Activated naive CD4-positive, alpha-beta T cell treated with anti-CD3 and anti-CD28 coated beads for 36 hours (primary cell): ENCODE measurements around the gene EPHA3. TPM values are rescaled to one million over a fixed set of nuclear protein-coding genes. Genes with fewer than 3 reads are reported as not detected.

Source experiments
- CTCF ChIA-PET: fragments of 350-600 bp; sonication (Branson Sonifier 250); formaldehyde crosslinking; loops from one replicate; lab custom pipeline; 2021; ENCODE audit warnings: antibody characterized with exemption; lab: Charles Lee
- DNase-seq: peaks from one replicate; pipeline ENCODE4 v3.0.0-alpha.2; 2020
- H3K27ac Mint-ChIP-seq: one replicate; pipeline ENCODE4 v1.8.0; 2021; ENCODE audit warnings: mild to moderate bottlenecking, mixed read lengths
- H3K27me3 Mint-ChIP-seq: one replicate; pipeline ENCODE4 v1.8.0; 2021; ENCODE audit warnings: low read depth, mixed read lengths
- H3K36me3 Mint-ChIP-seq: one replicate; pipeline ENCODE4 v1.8.0; 2021; ENCODE audit warnings: low read depth, mixed read lengths
- H3K4me1 Mint-ChIP-seq: one replicate; pipeline ENCODE4 v1.8.0; 2021; ENCODE audit warnings: low read depth, mixed read lengths
- H3K4me3 Mint-ChIP-seq: one replicate; pipeline ENCODE4 v1.8.0; 2021; ENCODE audit warnings: mild to moderate bottlenecking, moderate library complexity, mixed read lengths
- H3K9me3 Mint-ChIP-seq: one replicate; pipeline ENCODE4 v1.8.0; 2021; ENCODE audit warnings: mixed read lengths
- intact Hi-C: fragments of 100-400 bp; cut with micrococcal nuclease; formaldehyde crosslinking; loops from one replicate; pipeline ENCODE4 v1.15.1; 2023
- total RNA-seq, 2 experiments: library from RNA; stranded (reverse); gene quantifications; one replicate each; pipeline ENCODE4 v1.2.3, GENCODE V29; 2021

Gene EPHA3
- total RNA-seq, 2 experiments from 2014 or later, result not detected

- Mint-ChIP-seq H3K4me3 (no peak overlapping the region), H3K4me1 (no peaks in the 10 kb centered on the region), H3K27me3 (no peaks in the 10 kb centered on the region), H3K9me3 (peaks cover 4% of the 10 kb centered on the region), H3K36me3 (no peaks in the 10 kb centered on the region), H3K27ac (no peak overlapping the region)
- CTCF ChIA-PET, result no interaction called here
- intact Hi-C loops, result no loop called here
- DNase-seq, result no peak
Observed at GRCh38 chr3:89452066-89452465, 344.6 kb downstream of the EPHA3 start.

- Mint-ChIP-seq H3K36me3 (no peaks in the 10 kb centered on the region), H3K4me1 (no peaks in the 10 kb centered on the region), H3K9me3 (peaks cover 9% of the 10 kb centered on the region), H3K4me3 (no peak overlapping the region), H3K27ac (no peak overlapping the region), H3K27me3 (no peaks in the 10 kb centered on the region)
- intact Hi-C loops, result no loop called here
- CTCF ChIA-PET, result no interaction called here
- no peak for DNase-seq
Observed at GRCh38 chr3:89455240-89455639, 347.8 kb downstream of the EPHA3 start.

- no peak overlapping the region for H3K4me3 Mint-ChIP-seq
- no peaks in the 10 kb centered on the region for H3K36me3 Mint-ChIP-seq
- CTCF ChIA-PET, result no interaction called here
- H3K27me3 Mint-ChIP-seq, result no peaks in the 10 kb centered on the region
- peaks cover 3% of the 10 kb centered on the region for H3K9me3 Mint-ChIP-seq
- no peak for DNase-seq
- no peaks in the 10 kb centered on the region for H3K4me1 Mint-ChIP-seq
- no peak overlapping the region for H3K27ac Mint-ChIP-seq
- intact Hi-C loops, result no loop called here
Observed at GRCh38 chr3:89467898-89468363, 360.5 kb downstream of the EPHA3 start.

DNA sequence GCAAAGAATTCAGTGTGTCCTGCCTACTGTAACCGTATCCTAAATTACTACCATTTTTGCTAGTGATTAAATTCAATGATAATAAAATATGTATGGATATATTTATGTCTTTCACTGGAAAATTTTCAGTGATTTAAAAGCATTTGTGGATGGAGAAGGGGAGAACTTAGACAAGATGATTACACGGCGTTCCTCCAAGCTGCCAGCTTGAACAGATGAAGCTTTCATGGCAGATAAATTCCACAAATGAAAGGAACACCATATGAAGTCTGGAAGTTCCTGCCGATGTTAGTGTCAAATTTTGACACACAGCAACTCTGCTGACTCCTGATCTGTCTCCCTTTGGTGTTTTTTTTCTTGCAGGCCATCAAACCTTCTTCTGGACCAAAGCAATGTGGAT, 364.7 kb downstream of the EPHA3 start:
- Mint-ChIP-seq H3K4me3 (no peak overlapping the region), H3K4me1 (no peaks in the 10 kb centered on the region), H3K36me3 (no peaks in the 10 kb centered on the region), H3K27ac (no peak overlapping the region), H3K27me3 (no peaks in the 10 kb centered on the region), H3K9me3 (peaks cover 11% of the 10 kb centered on the region)
- intact Hi-C loops, result no loop called here
- no peak for DNase-seq
- CTCF ChIA-PET, result no interaction called here

DNA sequence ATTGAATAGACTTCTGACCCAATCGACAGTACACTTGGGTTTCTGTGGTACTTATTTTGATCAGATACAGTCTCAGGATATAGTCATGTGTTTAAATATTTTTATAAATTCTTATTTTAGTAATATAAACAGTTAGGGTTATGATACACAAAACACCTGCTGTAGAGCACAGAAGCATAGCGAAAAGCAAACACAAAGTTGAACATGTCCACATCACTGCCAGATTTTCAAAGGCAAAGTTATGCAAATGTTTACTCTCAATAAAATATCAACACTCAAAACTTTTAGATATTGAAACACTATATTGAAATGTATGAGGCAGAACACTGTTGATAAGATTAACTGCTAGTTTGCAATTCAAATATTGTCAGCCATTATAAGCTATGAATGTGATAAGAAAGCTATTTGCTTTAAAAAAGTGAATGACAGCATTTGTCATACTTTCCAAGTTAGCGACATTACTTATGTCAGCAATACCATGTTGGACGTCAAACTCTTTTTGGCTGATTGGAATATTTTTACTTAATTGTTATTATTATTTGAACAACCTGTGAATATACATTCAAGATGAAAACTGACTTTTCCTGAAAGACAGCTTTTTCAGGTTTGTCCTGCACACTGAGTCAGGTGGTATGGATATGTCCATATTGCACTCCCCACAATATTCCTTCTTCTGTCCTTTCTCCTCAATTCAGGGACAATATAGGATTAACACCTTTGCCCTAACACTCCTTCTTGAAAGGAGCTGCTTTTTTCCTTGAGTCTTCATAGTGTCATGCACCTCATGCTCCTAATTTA, 367.1 kb downstream of the EPHA3 start:
- CTCF ChIA-PET, result no interaction called here
- H3K27ac Mint-ChIP-seq, result no peak overlapping the region
- no peaks in the 10 kb centered on the region for H3K36me3 Mint-ChIP-seq
- DNase-seq, result no peak
- H3K27me3 Mint-ChIP-seq, result no peaks in the 10 kb centered on the region
- H3K9me3 Mint-ChIP-seq, result peaks cover 13% of the 10 kb centered on the region
- H3K4me3 Mint-ChIP-seq, result no peak overlapping the region
- no peaks in the 10 kb centered on the region for H3K4me1 Mint-ChIP-seq
- intact Hi-C loops, result no loop called here

DNA sequence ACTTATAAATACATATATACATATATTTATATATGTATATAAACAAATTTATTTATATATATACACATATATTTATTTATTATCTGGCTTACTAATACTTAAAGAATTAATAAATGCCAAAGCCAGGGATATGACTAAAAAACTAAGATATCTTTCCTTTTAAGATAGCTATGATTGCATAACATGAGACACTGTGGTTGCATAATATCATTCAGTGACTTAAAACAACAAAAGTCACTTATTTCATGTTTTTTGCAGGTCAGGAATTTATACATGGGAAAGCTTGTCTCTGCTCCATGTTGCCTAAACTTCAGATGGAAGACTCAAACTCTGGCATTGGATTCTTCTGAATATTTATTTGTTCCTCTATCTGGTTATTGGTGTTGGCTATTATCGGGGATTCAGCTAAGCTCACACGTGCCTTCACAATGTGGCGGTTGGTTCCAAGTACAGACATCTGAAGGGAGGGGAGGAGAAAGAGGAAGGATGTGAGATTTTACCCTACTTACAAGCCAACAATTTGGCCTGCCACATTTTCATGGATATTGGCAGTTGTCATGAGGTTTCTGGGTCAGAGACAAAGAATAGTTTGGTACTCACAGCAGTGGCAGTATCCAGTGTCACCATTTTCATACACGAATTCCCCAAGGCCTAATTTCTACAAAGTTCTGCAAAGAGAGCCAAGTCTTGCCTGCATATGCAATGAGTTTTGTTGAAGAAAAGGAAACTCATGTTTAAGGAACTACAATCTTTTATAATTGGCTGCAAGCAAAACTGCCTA, 381.6 kb downstream of the EPHA3 start:
- Mint-ChIP-seq H3K9me3 (peaks cover 5% of the 10 kb centered on the region), H3K4me3 (no peak overlapping the region), H3K27me3 (no peaks in the 10 kb centered on the region), H3K4me1 (no peaks in the 10 kb centered on the region), H3K27ac (no peak overlapping the region), H3K36me3 (no peaks in the 10 kb centered on the region)
- CTCF ChIA-PET, result interaction anchor here (0.7 kb wide), 1 partner anchor 110 kb away, joined by 3 read pairs; no protein-coding TSS in a partner anchor
- no peak for DNase-seq
- intact Hi-C loops, result no loop called here

GRCh38 chr3:89490129-89490528, 382.7 kb downstream of the EPHA3 start:
- H3K4me3 Mint-ChIP-seq, result no peak overlapping the region
- intact Hi-C loops, result no loop called here
- H3K27ac Mint-ChIP-seq, result no peak overlapping the region
- no peaks in the 10 kb centered on the region for H3K36me3 Mint-ChIP-seq
- H3K4me1 Mint-ChIP-seq, result no peaks in the 10 kb centered on the region
- H3K9me3 Mint-ChIP-seq, result peaks cover 2% of the 10 kb centered on the region
- H3K27me3 Mint-ChIP-seq, result no peaks in the 10 kb centered on the region
- DNase-seq, result no peak
- CTCF ChIA-PET, result no interaction called here

GRCh38 chr3:89494734-89495133, 387.3 kb downstream of the EPHA3 start:
- Mint-ChIP-seq H3K9me3 (peaks cover 2% of the 10 kb centered on the region), H3K4me3 (no peak overlapping the region), H3K4me1 (no peaks in the 10 kb centered on the region), H3K27ac (no peak overlapping the region), H3K27me3 (no peaks in the 10 kb centered on the region), H3K36me3 (no peaks in the 10 kb centered on the region)
- DNase-seq, result no peak
- intact Hi-C loops, result no loop called here
- CTCF ChIA-PET, result no interaction called here

DNA sequence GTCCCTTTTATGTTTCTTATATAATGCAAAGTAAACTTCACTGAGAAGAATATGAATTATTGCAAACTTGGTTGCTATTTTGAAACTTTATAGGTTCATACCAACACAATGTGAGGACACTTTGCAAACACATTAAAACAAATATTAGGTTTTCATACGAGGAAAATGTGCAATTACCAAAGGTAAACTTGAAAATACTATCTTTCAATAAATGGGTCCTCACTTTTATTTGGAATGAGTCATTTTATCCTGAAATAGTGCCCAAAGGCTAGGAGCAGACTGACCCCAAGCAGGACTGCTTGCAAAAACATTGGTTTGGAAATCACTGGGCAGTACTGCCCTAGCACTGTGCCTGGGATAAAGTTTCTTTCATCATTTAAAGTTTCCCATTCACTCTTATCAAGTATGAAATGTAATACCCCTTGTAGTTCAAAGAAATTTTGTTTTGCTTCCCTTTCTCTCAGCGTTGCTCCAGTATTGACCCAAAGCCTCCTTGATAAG, 396.5 kb downstream of the EPHA3 start:
- no peaks in the 10 kb centered on the region for H3K4me1 Mint-ChIP-seq
- CTCF ChIA-PET, result no interaction called here
- H3K36me3 Mint-ChIP-seq, result no peaks in the 10 kb centered on the region
- H3K27me3 Mint-ChIP-seq, result no peaks in the 10 kb centered on the region
- H3K27ac Mint-ChIP-seq, result no peak overlapping the region
- intact Hi-C loops, result no loop called here
- no peak for DNase-seq
- H3K9me3 Mint-ChIP-seq, result peaks cover 11% of the 10 kb centered on the region
- no peak overlapping the region for H3K4me3 Mint-ChIP-seq

- H3K4me3 Mint-ChIP-seq, result no peak overlapping the region
- H3K27me3 Mint-ChIP-seq, result no peaks in the 10 kb centered on the region
- intact Hi-C loops, result no loop called here
- CTCF ChIA-PET, result no interaction called here
- no peak for DNase-seq
- H3K27ac Mint-ChIP-seq, result no peak overlapping the region
- no peaks in the 10 kb centered on the region for H3K4me1 Mint-ChIP-seq
- H3K36me3 Mint-ChIP-seq, result no peaks in the 10 kb centered on the region
- H3K9me3 Mint-ChIP-seq, result peaks cover 11% of the 10 kb centered on the region
Observed at GRCh38 chr3:89504432-89504831, 397.0 kb downstream of the EPHA3 start.

DNA sequence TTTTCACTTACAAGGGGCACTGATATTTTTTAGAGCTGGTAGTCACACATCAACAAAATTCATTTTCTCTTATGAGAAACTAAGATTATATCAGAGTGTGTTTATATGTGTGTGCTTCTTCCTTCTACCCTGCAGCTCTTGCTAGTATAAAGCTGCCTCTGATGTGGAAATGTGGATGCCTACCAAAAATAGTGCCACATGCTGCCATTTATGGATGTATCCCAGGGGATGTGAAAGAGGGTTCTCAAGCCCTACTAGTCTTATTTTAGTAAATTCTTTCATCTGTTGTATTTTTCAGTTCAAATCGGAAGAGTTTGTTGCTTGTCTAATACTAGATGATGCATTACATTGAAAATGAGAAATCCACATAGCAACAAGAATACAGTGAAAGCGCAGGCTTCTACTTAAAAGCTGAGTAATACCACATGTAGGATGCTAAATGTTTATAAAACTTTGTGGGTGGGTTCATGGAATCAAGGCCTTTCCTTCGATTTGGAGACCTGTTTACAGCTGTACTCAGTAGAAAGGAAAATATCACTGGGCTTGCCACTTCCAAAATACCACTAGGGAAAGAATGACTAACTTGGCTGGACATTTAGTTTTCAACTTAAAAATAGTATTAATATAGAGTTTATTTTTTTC, 399.2 kb downstream of the EPHA3 start:
- H3K4me1 Mint-ChIP-seq, result no peaks in the 10 kb centered on the region
- H3K4me3 Mint-ChIP-seq, result no peak overlapping the region
- CTCF ChIA-PET, result no interaction called here
- peaks cover 15% of the 10 kb centered on the region for H3K9me3 Mint-ChIP-seq
- intact Hi-C loops, result no loop called here
- DNase-seq, result no peak
- H3K27me3 Mint-ChIP-seq, result no peaks in the 10 kb centered on the region
- no peaks in the 10 kb centered on the region for H3K36me3 Mint-ChIP-seq
- H3K27ac Mint-ChIP-seq, result no peak overlapping the region

DNA sequence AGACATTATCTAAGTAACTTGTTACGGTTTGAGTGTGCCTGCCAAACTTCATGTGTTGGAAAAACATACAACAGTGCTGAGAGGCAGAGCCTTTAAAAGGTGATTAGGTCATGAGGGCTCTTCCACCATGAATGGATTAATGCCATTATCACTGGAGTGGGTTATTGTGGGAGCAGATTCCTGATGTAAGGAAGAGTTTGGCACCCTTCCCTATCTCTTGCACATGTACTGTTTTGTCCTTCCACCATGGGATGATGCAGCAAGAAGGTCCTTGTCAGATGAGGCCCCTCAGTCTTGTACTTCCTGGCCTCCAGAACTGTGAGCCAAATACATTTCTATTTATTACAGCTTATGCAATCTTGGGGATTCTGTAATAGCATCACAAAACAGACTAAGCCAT, 413.9 kb downstream of the EPHA3 start:
- Mint-ChIP-seq H3K27ac (no peak overlapping the region), H3K4me1 (no peaks in the 10 kb centered on the region), H3K4me3 (no peak overlapping the region), H3K36me3 (no peaks in the 10 kb centered on the region), H3K27me3 (no peaks in the 10 kb centered on the region), H3K9me3 (peaks cover 3% of the 10 kb centered on the region)
- DNase-seq, result no peak
- CTCF ChIA-PET, result no interaction called here
- intact Hi-C loops, result no loop called here
